NT2/D1 (cell line): Measurements from ENCODE around the gene FAM47A.

Experiments
- DNase-seq: peaks from one replicate; pipeline ENCODE4 v3.0.0-alpha.2; 2011; ENCODE audit warnings: low read depth, low spot score
- H3K27me3 ChIP-seq: 2 replicates; pipeline ENCODE4 v1.6.0; 2011; ENCODE audit warnings: mild to moderate bottlenecking; ENCODE audit not compliant: insufficient read length, insufficient read depth
- H3K36me3 ChIP-seq: 2 replicates; pipeline ENCODE4 v1.6.1; 2011; ENCODE audit warnings: mild to moderate bottlenecking, low read length, mixed read lengths; ENCODE audit not compliant: insufficient read depth, insufficient read length
- H3K4me1 ChIP-seq: 2 replicates; pipeline ENCODE4 v1.5.1; 2011; ENCODE audit not compliant: insufficient read depth, insufficient read length
- H3K4me3 ChIP-seq: 2 replicates; pipeline ENCODE4 v1.5.1; 2011; ENCODE audit warnings: low read depth; ENCODE audit not compliant: insufficient read length
- H3K9ac ChIP-seq: 2 replicates; pipeline ENCODE4 v1.6.0; 2011; ENCODE audit warnings: low read depth; ENCODE audit not compliant: insufficient read length
- H3K9me3 ChIP-seq: 2 replicates; pipeline ENCODE4 v1.5.1; 2011; ENCODE audit warnings: mild to moderate bottlenecking, low read length; ENCODE audit not compliant: insufficient read depth
- SUZ12 ChIP-seq: IDR thresholded peaks from 2 replicates; pipeline ENCODE4 v1.6.1; 2011; ENCODE audit not compliant: insufficient read length, insufficient read depth; ENCODE audit errors: extremely low read depth
- YY1 ChIP-seq: IDR thresholded peaks from 2 replicates; pipeline ENCODE4 v1.6.1; 2011; ENCODE audit not compliant: insufficient read length, insufficient read depth
- ZNF274 ChIP-seq: IDR thresholded peaks from 2 replicates; pipeline ENCODE4 v1.6.1; 2011; ENCODE audit warnings: mild to moderate bottlenecking, low read depth, low read length

The FAM47A gene

GRCh38 chrX:34119122-34119521 lies 13.0 kb downstream of the FAM47A start:
- no peaks in the 10 kb centered on the region for H3K27me3 ChIP-seq
- TF ChIP-seq YY1 (no peak), SUZ12 (no peak)
- no peaks in the 10 kb centered on the region for H3K9me3 ChIP-seq
- no peak overlapping the region for H3K4me3 ChIP-seq
- no peak overlapping the region for H3K9ac ChIP-seq
- H3K36me3 ChIP-seq: no peaks in the 10 kb centered on the region
- H3K4me1 ChIP-seq: no peaks in the 10 kb centered on the region
- DNase-seq: no peak

GRCh38 chrX:34112459-34112858 lies 19.7 kb downstream of the FAM47A start:
- H3K9ac ChIP-seq: no peak overlapping the region

More at GRCh38 chrX:34112459-34112858, 19.7 kb downstream of the FAM47A start:
- Histone ChIP-seq H3K36me3 (no peaks in the 10 kb centered on the region), H3K4me1 (no peaks in the 10 kb centered on the region), H3K9me3 (no peaks in the 10 kb centered on the region), H3K27me3 (no peaks in the 10 kb centered on the region), H3K4me3 (no peak overlapping the region)
- DNase-seq: no peak
- TF ChIP-seq ZNF274: no peak
- TF ChIP-seq SUZ12: no peak
- TF ChIP-seq YY1: no peak
